IPS-15b (cell line): Measurements from ENCODE around the gene SGMS1.

Experiments
- H3K27me3 ChIP-seq: one replicate; pipeline ENCODE4 v1.6.1; 2013; ENCODE audit warnings: low read length; ENCODE audit not compliant: control insufficient read depth, insufficient read depth
- H3K36me3 ChIP-seq: one replicate; pipeline ENCODE4 v1.6.1; 2013; ENCODE audit warnings: low read length; ENCODE audit not compliant: control insufficient read depth, insufficient read depth
- H3K4me1 ChIP-seq: one replicate; pipeline ENCODE4 v1.6.1; 2013; ENCODE audit warnings: mild to moderate bottlenecking, low read length; ENCODE audit not compliant: control insufficient read depth, insufficient read depth
- H3K4me3 ChIP-seq: one replicate; pipeline ENCODE4 v1.5.1; 2013; ENCODE audit warnings: low read depth, low read length
- H3K9ac ChIP-seq: one replicate; pipeline ENCODE4 v1.6.1; 2013; ENCODE audit warnings: low read depth, mild to moderate bottlenecking, low read length
- H3K9me3 ChIP-seq: one replicate; pipeline ENCODE4 v1.6.1; 2013; ENCODE audit warnings: mild to moderate bottlenecking, low read length; ENCODE audit not compliant: control insufficient read depth, insufficient read depth

Gene SGMS1

DNA sequence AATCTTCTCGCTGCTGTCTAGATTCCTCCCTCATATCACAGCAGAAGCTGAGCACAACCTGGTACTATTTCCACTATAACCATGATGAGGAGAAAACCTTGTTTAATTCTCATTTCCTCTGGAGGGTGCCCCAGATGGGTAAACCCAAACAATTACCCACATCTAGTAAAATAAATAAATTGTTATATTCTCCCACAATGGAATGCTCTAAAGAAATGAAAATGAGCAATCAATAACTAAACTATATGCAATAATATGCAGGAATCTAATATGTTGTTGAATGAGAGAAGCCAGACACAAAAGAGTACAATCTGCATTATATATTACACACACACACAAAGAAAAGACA, 37.0 kb downstream of the SGMS1 start:
- Histone ChIP-seq H3K27me3 (no peaks in the 10 kb centered on the region), H3K9me3 (no peaks in the 10 kb centered on the region), H3K4me1 (no peaks in the 10 kb centered on the region), H3K4me3 (no peak overlapping the region), H3K9ac (no peak overlapping the region), H3K36me3 (no peaks in the 10 kb centered on the region)

GRCh38 chr10:50585921-50586739, 37.6 kb downstream of the SGMS1 start:
- Histone ChIP-seq H3K9ac (no peak overlapping the region), H3K36me3 (no peaks in the 10 kb centered on the region), H3K27me3 (no peaks in the 10 kb centered on the region), H3K4me3 (no peak overlapping the region), H3K4me1 (no peaks in the 10 kb centered on the region), H3K9me3 (no peaks in the 10 kb centered on the region)

GRCh38 chr10:50582766-50583762, 40.7 kb downstream of the SGMS1 start:
- H3K9me3 ChIP-seq: no peaks in the 10 kb centered on the region
- no peaks in the 10 kb centered on the region for H3K36me3 ChIP-seq
- H3K4me1 ChIP-seq: peaks cover 11% of the 10 kb centered on the region
- no peak overlapping the region for H3K4me3 ChIP-seq
- no peak overlapping the region for H3K9ac ChIP-seq
- no peaks in the 10 kb centered on the region for H3K27me3 ChIP-seq

GRCh38 chr10:50582046-50582445, 41.7 kb downstream of the SGMS1 start:
- Histone ChIP-seq H3K27me3 (no peaks in the 10 kb centered on the region), H3K36me3 (no peaks in the 10 kb centered on the region), H3K4me1 (peaks cover 11% of the 10 kb centered on the region), H3K9me3 (no peaks in the 10 kb centered on the region), H3K9ac (no peak overlapping the region), H3K4me3 (no peak overlapping the region)

DNA sequence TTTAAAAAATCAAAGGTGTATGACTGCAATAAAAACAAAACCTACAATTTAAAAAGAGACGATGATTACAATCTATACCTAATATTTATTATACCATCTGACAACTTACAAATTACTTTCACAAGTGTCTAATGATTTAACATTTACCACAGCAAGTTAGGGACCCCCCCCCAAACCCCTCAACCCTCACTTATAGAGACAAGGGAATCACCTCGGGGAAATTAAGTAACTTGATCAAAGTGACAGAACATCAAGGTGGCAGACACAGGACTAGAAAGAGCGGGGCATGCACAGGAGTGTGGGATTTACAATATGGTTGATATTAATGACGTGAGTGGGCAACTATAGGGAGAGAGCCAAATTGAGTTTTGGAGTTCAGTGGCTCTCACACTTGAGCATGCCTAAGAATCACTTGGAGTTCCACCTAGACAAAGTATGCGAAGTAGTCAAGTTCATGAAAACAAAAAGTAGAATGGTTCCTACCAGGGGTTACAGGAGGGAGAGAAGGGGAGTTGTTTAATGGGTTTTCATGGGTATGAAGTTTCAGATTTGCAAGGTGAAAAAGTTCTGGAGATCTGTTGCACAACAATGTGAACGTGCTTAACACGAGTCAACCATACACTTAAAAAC, 43.4 kb downstream of the SGMS1 start:
- peaks cover 11% of the 10 kb centered on the region for H3K4me1 ChIP-seq
- H3K27me3 ChIP-seq: no peaks in the 10 kb centered on the region
- H3K9ac ChIP-seq: no peak overlapping the region
- no peaks in the 10 kb centered on the region for H3K9me3 ChIP-seq
- H3K36me3 ChIP-seq: no peaks in the 10 kb centered on the region
- H3K4me3 ChIP-seq: no peak overlapping the region

GRCh38 chr10:50579491-50580261, 44.1 kb downstream of the SGMS1 start:
- Histone ChIP-seq H3K4me1 (peaks cover 11% of the 10 kb centered on the region), H3K4me3 (no peak overlapping the region), H3K9me3 (no peaks in the 10 kb centered on the region), H3K36me3 (no peaks in the 10 kb centered on the region), H3K27me3 (no peaks in the 10 kb centered on the region), H3K9ac (no peak overlapping the region)

DNA sequence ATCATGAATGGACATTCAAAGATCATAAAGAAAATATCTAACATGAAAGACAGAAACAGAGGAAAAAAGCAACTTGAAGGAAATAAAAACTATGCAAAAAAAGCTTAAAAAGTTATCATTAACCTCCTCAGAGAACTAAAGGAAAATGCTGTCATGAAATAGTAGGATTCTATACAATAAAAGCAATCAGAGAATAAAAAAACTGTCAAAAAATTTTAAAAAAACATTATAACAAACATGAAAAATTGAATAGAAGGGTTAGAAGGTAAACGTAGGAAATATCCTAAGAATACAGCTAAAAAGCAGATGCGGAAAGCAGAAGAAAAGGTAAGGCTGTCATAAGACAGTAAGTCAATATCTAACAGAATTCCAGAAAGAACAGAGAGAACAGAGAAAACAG, 44.8 kb downstream of the SGMS1 start:
- no peaks in the 10 kb centered on the region for H3K36me3 ChIP-seq
- no peaks in the 10 kb centered on the region for H3K27me3 ChIP-seq
- no peak overlapping the region for H3K9ac ChIP-seq
- H3K4me1 ChIP-seq: peaks cover 13% of the 10 kb centered on the region
- H3K9me3 ChIP-seq: no peaks in the 10 kb centered on the region
- no peak overlapping the region for H3K4me3 ChIP-seq

DNA sequence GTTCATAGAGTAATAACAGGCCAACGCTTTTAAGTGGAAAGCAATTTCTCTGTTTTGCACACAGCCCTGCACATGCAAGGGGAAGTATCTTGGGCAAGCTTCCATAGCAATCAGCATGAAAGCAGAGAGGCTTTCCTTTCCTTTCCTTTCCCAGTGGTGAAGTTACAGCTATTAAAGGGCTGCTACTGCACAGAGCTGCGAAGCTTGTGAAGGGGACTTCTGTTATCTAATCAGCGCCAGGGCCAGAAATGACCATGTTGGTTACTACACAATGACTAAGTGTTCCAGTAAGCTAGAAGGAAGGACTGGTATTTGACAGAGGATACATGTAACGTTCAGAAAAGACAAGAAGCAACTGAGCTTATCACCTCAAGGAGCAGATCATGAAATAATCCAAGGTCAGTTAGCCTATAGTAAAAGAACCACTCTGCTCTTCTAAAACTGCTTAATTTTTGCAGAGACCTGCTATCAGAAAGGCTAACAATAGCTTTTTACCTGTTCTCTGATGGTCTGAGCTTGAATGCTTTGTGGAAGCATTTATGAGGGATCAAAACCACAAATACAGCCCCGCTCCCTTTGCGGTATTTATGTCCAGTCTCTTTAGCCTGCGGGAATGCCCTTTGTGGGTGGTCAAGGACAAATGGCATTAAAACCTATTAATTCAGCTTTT, 45.9 kb downstream of the SGMS1 start:
- H3K9ac ChIP-seq: no peak overlapping the region
- peaks cover 13% of the 10 kb centered on the region for H3K4me1 ChIP-seq
- no peaks in the 10 kb centered on the region for H3K36me3 ChIP-seq

GRCh38 chr10:50577010-50577409, 46.7 kb downstream of the SGMS1 start:
- Histone ChIP-seq H3K4me3 (no peak overlapping the region), H3K4me1 (peaks cover 21% of the 10 kb centered on the region), H3K36me3 (no peaks in the 10 kb centered on the region), H3K27me3 (no peaks in the 10 kb centered on the region), H3K9me3 (no peaks in the 10 kb centered on the region), H3K9ac (no peak overlapping the region)

More for the DNA sequence above, 45.9 kb downstream of the SGMS1 start:
- H3K27me3 ChIP-seq: no peaks in the 10 kb centered on the region
- no peaks in the 10 kb centered on the region for H3K9me3 ChIP-seq
- no peak overlapping the region for H3K4me3 ChIP-seq

- Histone ChIP-seq H3K4me3 (no peak overlapping the region), H3K9ac (no peak overlapping the region), H3K27me3 (no peaks in the 10 kb centered on the region), H3K9me3 (no peaks in the 10 kb centered on the region), H3K36me3 (no peaks in the 10 kb centered on the region), H3K4me1 (peaks cover 26% of the 10 kb centered on the region)
Observed at GRCh38 chr10:50576245-50576815, 47.4 kb downstream of the SGMS1 start.
